PFSK-1 (cell line): ENCODE results near the gene ARRDC1.

Experiments used
- POLR2AphosphoS5 ChIP-seq: IDR thresholded peaks from 2 replicates; pipeline ENCODE4 v1.6.1; 2012; ENCODE audit warnings: low read depth, mild to moderate bottlenecking, control low read depth, low read length, moderate library complexity
- REST ChIP-seq, 2 experiments: IDR thresholded peaks; 2 replicates each; pipeline versions ENCODE4 v1.6.1 to v1.8.0; 2011 to 2012; ENCODE audit warnings: low read depth in 2 of 2, low read length in 2 of 2, control low read depth in 1 of 2, inconsistent platforms in 1 of 2, mild to moderate bottlenecking in 1 of 2, moderate library complexity in 1 of 2; ENCODE audit not compliant: insufficient read depth in 1 of 2

GRCh38 chr9:137630679-137631078, 25.2 kb downstream of the ARRDC1 start:
- TF ChIP-seq REST (IDR thresholded peaks at IDR 0.05; ENCODE audit: insufficient read depth in 1 of 2, low read depth in 2 of 2, low read length in 2 of 2) (no peak), POLR2AphosphoS5 (no peak)
